Fibroblast of lung (primary cell): ENCODE data around the gene CAB39L. TPM values are rescaled to one million over a fixed set of nuclear protein-coding genes. Genes with fewer than 3 reads are reported as not detected.

ENCODE experiments used
- DNase-seq, 2 donors: peaks; one replicate each; pipeline versions ENCODE4 v3.0.0 to v3.0.0-alpha.2; 2010; ENCODE audit warnings: low read depth in 2 of 2
- H2AFZ ChIP-seq: 2 replicates; pipeline ENCODE4 v1.5.1; 2012; ENCODE audit warnings: low read length, control low read depth, inconsistent platforms
- H3K27ac ChIP-seq: 2 replicates; pipeline ENCODE4 v1.5.1; 2011; ENCODE audit warnings: low read length, control low read depth; ENCODE audit not compliant: insufficient read depth
- H3K27me3 ChIP-seq: 2 replicates; pipeline ENCODE4 v1.5.1; 2011; ENCODE audit warnings: mild to moderate bottlenecking, low read length; ENCODE audit not compliant: control insufficient read depth, insufficient read depth
- H3K36me3 ChIP-seq: 2 replicates; pipeline ENCODE4 v1.5.1; 2011; ENCODE audit warnings: low read length; ENCODE audit not compliant: control insufficient read depth, insufficient read depth
- H3K4me1 ChIP-seq: 2 replicates; pipeline ENCODE4 v1.5.1; 2011; ENCODE audit warnings: low read length; ENCODE audit not compliant: control insufficient read depth, insufficient read depth; ENCODE audit errors: extremely low read depth
- H3K4me2 ChIP-seq: 2 replicates; pipeline ENCODE4 v1.5.1; 2011; ENCODE audit warnings: low read length, control low read depth; ENCODE audit not compliant: insufficient read depth; ENCODE audit errors: extremely low read depth
- H3K4me3 ChIP-seq, 4 experiments: fragments of 200-600 bp in 1 of 4; sonication (generic) in 1 of 4; replicated peaks in 1 of 4; 2 replicates each; pipeline ENCODE4 v1.5.1; 2011 to 2016; ENCODE audit warnings: low read length in 4 of 4, low read depth in 3 of 4, mild to moderate bottlenecking in 3 of 4, control low read depth in 2 of 4, inconsistent platforms in 1 of 4, mixed read lengths in 1 of 4; ENCODE audit not compliant: insufficient read depth in 1 of 4; ENCODE audit errors: control extremely low read depth in 1 of 4
- H3K79me2 ChIP-seq: 2 replicates; pipeline ENCODE4 v1.5.1; 2012; ENCODE audit warnings: mild to moderate bottlenecking, low read length, inconsistent platforms; ENCODE audit not compliant: control insufficient read depth, insufficient read depth
- H3K9ac ChIP-seq: 2 replicates; pipeline ENCODE4 v1.5.1; 2011; ENCODE audit warnings: mild to moderate bottlenecking, low read length, control low read depth; ENCODE audit not compliant: insufficient read depth
- H3K9me3 ChIP-seq: 2 replicates; pipeline ENCODE4 v1.5.1; 2012; ENCODE audit warnings: low read depth, low read length; ENCODE audit not compliant: control insufficient read depth, insufficient read depth
- H4K20me1 ChIP-seq: 2 replicates; pipeline ENCODE4 v1.5.1; 2011; ENCODE audit warnings: low read length; ENCODE audit not compliant: control insufficient read depth, insufficient read depth; ENCODE audit errors: extremely low read depth
- CTCF ChIP-seq, 2 donors: IDR thresholded peaks in 1 of 2; conservative IDR thresholded peaks in 1 of 2; 1 replicate in 1 of 2; 2 replicates in 1 of 2; pipeline ENCODE4 v1.5.1; 2011 to 2012; ENCODE audit warnings: low read length in 2 of 2, control low read depth in 1 of 2, inconsistent platforms in 1 of 2, low read depth in 1 of 2, mild to moderate bottlenecking in 1 of 2
- EZH2 ChIP-seq: IDR thresholded peaks from 2 replicates; pipeline ENCODE4 v1.5.1; 2012; ENCODE audit warnings: low read length, control low read depth, mild to moderate bottlenecking; ENCODE audit errors: missing control alignments
- polyA plus RNA-seq, 2 donors: library from polyadenylated mRNA; depleted of rRNA in 1 of 2; stranded (reverse) in 1 of 2; unstranded in 1 of 2; fragments of >200 nt; gene quantifications; 2 replicates each; pipeline ENCODE4 v1.2.1, GENCODE V29; 2011 to 2012; ENCODE audit warnings: missing spikeins in 1 of 2
- total RNA-seq: library from RNA; depleted of rRNA; stranded (reverse); fragments of >200 nt; gene quantifications from 2 replicates; pipeline ENCODE4 v1.2.1, GENCODE V29; 2014

CAB39L gene
- total and polyA plus RNA-seq, 2 donors (not counting 1 experiment from before 2014, with no cell fraction given) = 9.4 to 13.0 TPM

- Histone ChIP-seq H3K27me3 (no peaks in the 10 kb centered on the region), H3K27ac (no peak overlapping the region), H3K4me2 (no peak overlapping the region), H2AFZ (no peak overlapping the region), H4K20me1 (no peaks in the 10 kb centered on the region), H3K9me3 (no peaks in the 10 kb centered on the region), H3K79me2 (no peaks in the 10 kb centered on the region), H3K36me3 (no peaks in the 10 kb centered on the region), H3K4me1 (peaks cover 14% of the 10 kb centered on the region), H3K9ac (no peak overlapping the region), H3K4me3 (no peak overlapping the region)
- no peak for TF ChIP-seq EZH2
- TF ChIP-seq CTCF (conservative IDR thresholded peaks at IDR 0.05 in 1 of 2, IDR thresholded peaks at IDR 0.05 in 1 of 2; ENCODE audit: low read depth in 1 of 2, low read length in 2 of 2) = no peak
- DNase-seq = no peak
Observed at GRCh38 chr13:49304763-49305700, 138.8 kb downstream of the CAB39L start.

GRCh38 chr13:49304356-49304755 is 139.5 kb downstream of the CAB39L start:
- Histone ChIP-seq H3K27ac (no peak overlapping the region), H2AFZ (no peak overlapping the region), H3K36me3 (no peaks in the 10 kb centered on the region), H3K27me3 (no peaks in the 10 kb centered on the region), H3K9me3 (no peaks in the 10 kb centered on the region), H3K79me2 (no peaks in the 10 kb centered on the region), H3K4me2 (no peak overlapping the region), H3K4me3 (no peak overlapping the region), H3K4me1 (peaks cover 14% of the 10 kb centered on the region), H4K20me1 (no peaks in the 10 kb centered on the region), H3K9ac (no peak overlapping the region)
- no peak for DNase-seq
- TF ChIP-seq CTCF (conservative IDR thresholded peaks at IDR 0.05 in 1 of 2, IDR thresholded peaks at IDR 0.05 in 1 of 2; ENCODE audit: low read depth in 1 of 2, low read length in 2 of 2) = no peak
- TF ChIP-seq EZH2 = no peak

- Histone ChIP-seq H3K4me1 (peaks cover 14% of the 10 kb centered on the region), H3K36me3 (no peaks in the 10 kb centered on the region), H3K4me2 (no peak overlapping the region), H3K9me3 (no peaks in the 10 kb centered on the region), H3K4me3 (no peak overlapping the region), H3K27ac (no peak overlapping the region), H3K27me3 (no peaks in the 10 kb centered on the region), H3K79me2 (no peaks in the 10 kb centered on the region), H2AFZ (no peak overlapping the region), H3K9ac (no peak overlapping the region), H4K20me1 (no peaks in the 10 kb centered on the region)
- DNase-seq = no peak
- TF ChIP-seq CTCF (conservative IDR thresholded peaks at IDR 0.05 in 1 of 2, IDR thresholded peaks at IDR 0.05 in 1 of 2; ENCODE audit: low read depth in 1 of 2, low read length in 2 of 2) = no peak
- no peak for TF ChIP-seq EZH2
Observed at GRCh38 chr13:49303533-49304252, 140.2 kb downstream of the CAB39L start.
